ENCODE results near the gene ONECUT2.

DNA sequence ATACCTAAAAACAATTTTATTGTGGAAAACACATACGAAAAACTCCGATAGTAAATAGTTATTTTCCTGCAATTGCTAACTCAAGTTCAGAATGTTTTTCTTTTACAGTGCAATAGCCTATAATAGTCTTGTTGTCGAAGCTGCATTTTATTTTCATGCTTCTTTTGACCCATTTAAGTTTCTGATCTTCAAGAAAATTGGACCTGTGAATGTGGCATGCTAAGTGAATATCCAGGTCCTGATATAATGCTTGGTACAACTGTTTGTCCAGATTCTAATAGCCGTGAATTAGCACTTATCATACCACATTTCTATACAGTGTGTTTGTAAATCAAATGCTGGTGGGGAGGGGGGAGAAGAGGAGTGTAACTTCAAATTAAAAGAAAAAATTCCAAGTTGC lies 3.0 kb upstream of the ONECUT2 start:
- no peak for TF ChIP-seq EP300 (IDR thresholded peaks at IDR 0.05)
- TF ChIP-seq, protein P1, sequence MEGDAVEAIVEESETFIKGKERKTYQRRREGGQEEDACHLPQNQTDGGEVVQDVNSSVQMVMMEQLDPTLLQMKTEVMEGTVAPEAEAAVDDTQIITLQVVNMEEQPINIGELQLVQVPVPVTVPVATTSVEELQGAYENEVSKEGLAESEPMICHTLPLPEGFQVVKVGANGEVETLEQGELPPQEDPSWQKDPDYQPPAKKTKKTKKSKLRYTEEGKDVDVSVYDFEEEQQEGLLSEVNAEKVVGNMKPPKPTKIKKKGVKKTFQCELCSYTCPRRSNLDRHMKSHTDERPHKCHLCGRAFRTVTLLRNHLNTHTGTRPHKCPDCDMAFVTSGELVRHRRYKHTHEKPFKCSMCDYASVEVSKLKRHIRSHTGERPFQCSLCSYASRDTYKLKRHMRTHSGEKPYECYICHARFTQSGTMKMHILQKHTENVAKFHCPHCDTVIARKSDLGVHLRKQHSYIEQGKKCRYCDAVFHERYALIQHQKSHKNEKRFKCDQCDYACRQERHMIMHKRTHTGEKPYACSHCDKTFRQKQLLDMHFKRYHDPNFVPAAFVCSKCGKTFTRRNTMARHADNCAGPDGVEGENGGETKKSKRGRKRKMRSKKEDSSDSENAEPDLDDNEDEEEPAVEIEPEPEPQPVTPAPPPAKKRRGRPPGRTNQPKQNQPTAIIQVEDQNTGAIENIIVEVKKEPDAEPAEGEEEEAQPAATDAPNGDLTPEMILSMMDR (IDR thresholded peaks at IDR 0.05): no peak

All from tibial nerve (tissue), 4 donors.